ENCODE data around the gene SPATA7.

DNA sequence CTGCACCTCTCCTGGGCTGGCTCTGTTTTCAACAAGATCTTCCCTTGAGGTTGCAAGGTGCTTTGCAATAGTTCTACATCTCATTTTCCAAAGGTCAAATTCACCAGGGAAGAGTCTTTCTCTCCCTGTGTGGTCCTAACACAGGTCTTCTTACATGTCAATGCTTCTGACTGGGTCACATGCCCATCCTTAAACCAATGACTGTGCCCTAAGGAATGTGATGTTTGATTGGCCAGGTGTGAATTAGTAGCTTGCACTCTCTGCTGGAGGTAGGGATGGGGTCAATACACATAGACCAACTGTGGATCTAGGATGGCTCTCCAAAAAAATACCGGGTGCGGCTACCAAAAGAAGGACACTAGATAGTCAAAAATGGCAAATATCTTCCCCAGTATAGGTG is 42.5 kb upstream of the SPATA7 start:
- TF ChIP-seq, protein P1, sequence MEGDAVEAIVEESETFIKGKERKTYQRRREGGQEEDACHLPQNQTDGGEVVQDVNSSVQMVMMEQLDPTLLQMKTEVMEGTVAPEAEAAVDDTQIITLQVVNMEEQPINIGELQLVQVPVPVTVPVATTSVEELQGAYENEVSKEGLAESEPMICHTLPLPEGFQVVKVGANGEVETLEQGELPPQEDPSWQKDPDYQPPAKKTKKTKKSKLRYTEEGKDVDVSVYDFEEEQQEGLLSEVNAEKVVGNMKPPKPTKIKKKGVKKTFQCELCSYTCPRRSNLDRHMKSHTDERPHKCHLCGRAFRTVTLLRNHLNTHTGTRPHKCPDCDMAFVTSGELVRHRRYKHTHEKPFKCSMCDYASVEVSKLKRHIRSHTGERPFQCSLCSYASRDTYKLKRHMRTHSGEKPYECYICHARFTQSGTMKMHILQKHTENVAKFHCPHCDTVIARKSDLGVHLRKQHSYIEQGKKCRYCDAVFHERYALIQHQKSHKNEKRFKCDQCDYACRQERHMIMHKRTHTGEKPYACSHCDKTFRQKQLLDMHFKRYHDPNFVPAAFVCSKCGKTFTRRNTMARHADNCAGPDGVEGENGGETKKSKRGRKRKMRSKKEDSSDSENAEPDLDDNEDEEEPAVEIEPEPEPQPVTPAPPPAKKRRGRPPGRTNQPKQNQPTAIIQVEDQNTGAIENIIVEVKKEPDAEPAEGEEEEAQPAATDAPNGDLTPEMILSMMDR (IDR thresholded peaks at IDR 0.05) = no peak
- TF ChIP-seq ZNF232 (CRISPR knock-in tag; IDR thresholded peaks at IDR 0.05) (no peak), FOXJ3 (CRISPR knock-in tag; IDR thresholded peaks at IDR 0.05; ENCODE audit: borderline replicate concordance) (no peak)
- TF ChIP-seq, protein P2, sequence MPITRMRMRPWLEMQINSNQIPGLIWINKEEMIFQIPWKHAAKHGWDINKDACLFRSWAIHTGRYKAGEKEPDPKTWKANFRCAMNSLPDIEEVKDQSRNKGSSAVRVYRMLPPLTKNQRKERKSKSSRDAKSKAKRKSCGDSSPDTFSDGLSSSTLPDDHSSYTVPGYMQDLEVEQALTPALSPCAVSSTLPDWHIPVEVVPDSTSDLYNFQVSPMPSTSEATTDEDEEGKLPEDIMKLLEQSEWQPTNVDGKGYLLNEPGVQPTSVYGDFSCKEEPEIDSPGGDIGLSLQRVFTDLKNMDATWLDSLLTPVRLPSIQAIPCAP (CRISPR knock-in tag; IDR thresholded peaks at IDR 0.05) = no peak
- TF ChIP-seq, protein P3, sequence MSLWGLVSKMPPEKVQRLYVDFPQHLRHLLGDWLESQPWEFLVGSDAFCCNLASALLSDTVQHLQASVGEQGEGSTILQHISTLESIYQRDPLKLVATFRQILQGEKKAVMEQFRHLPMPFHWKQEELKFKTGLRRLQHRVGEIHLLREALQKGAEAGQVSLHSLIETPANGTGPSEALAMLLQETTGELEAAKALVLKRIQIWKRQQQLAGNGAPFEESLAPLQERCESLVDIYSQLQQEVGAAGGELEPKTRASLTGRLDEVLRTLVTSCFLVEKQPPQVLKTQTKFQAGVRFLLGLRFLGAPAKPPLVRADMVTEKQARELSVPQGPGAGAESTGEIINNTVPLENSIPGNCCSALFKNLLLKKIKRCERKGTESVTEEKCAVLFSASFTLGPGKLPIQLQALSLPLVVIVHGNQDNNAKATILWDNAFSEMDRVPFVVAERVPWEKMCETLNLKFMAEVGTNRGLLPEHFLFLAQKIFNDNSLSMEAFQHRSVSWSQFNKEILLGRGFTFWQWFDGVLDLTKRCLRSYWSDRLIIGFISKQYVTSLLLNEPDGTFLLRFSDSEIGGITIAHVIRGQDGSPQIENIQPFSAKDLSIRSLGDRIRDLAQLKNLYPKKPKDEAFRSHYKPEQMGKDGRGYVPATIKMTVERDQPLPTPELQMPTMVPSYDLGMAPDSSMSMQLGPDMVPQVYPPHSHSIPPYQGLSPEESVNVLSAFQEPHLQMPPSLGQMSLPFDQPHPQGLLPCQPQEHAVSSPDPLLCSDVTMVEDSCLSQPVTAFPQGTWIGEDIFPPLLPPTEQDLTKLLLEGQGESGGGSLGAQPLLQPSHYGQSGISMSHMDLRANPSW (CRISPR knock-in tag; conservative IDR thresholded peaks at IDR 0.05; ENCODE audit: low read depth) = no peak

Measured in WTC11 (cell line).